Endothelial cell of umbilical vein (primary cell): ENCODE data around the gene KMT2C. TPM values are rescaled to one million over a fixed set of nuclear protein-coding genes. Genes with fewer than 3 reads are reported as not detected.

ENCODE experiments used
- BruUV-seq: library from RNA; stranded (reverse); fragments of 400-500 nt; replicated peaks from 2 replicates; lab custom pipeline; 2021; lab: Mats Ljungman, UMichigan
- CTCF ChIA-PET: fragments of 300-600, 350-600 bp; sonication (Branson Sonifier 250); formaldehyde crosslinking; loops from one replicate; lab custom pipeline; 2021; ENCODE audit warnings: antibody characterized with exemption, inconsistent platforms; lab: Charles Lee
- POLR2A ChIA-PET: fragments of 300-600, 350-600 bp; sonication (Branson Sonifier 250); formaldehyde crosslinking; loops from one replicate; lab custom pipeline; 2021; ENCODE audit warnings: antibody characterized with exemption, inconsistent platforms; lab: Charles Lee
- DNase-seq: peaks from one replicate; pipeline ENCODE4 v3.0.0-alpha.2; 2011; ENCODE audit warnings: low read depth, low spot score
- FAIRE-seq: peaks from 2 replicates; lab custom pipeline; 2011; peaks lifted over from hg19 to GRCh38; lab: Jason Lieb, UNC
- H2AFZ ChIP-seq: 2 replicates; pipeline ENCODE4 v1.6.0; 2012; ENCODE audit warnings: low read depth, low read length, control low read depth, inconsistent platforms
- H3K27ac ChIP-seq: 2 replicates; pipeline ENCODE4 v1.5.1; 2011; ENCODE audit warnings: low read depth, mild to moderate bottlenecking, control low read depth, low read length, moderate library complexity; ENCODE audit not compliant: insufficient read depth
- H3K27me3 ChIP-seq, 2 experiments: 2 replicates each; pipeline versions ENCODE4 v1.6.0 to v1.6.1; 2011; ENCODE audit warnings: low read length in 2 of 2, mixed read lengths in 1 of 2; ENCODE audit not compliant: control insufficient read depth in 2 of 2, insufficient read depth in 2 of 2
- H3K36me3 ChIP-seq, 2 experiments: 2 replicates in 1 of 2; 3 replicates in 1 of 2; pipeline ENCODE4 v1.5.1; 2011; ENCODE audit warnings: low read length in 2 of 2, mild to moderate bottlenecking in 1 of 2, moderate library complexity in 1 of 2; ENCODE audit not compliant: control insufficient read depth in 2 of 2, insufficient read depth in 2 of 2; ENCODE audit errors: extremely low read depth in 1 of 2
- H3K4me1 ChIP-seq: 3 replicates; pipeline ENCODE4 v1.5.1; 2011; ENCODE audit warnings: mild to moderate bottlenecking, low read length; ENCODE audit not compliant: control insufficient read depth, insufficient read depth; ENCODE audit errors: extremely low read depth
- H3K4me2 ChIP-seq: 2 replicates; pipeline ENCODE4 v1.6.1; 2011; ENCODE audit warnings: low read length, control low read depth, mixed read lengths; ENCODE audit not compliant: insufficient read depth
- H3K4me3 ChIP-seq, 3 experiments: fragments of 200-600 bp in 1 of 3; sonication (generic), shearing (Covaris generic) in 1 of 3; replicated peaks in 1 of 3; 2 replicates each; pipeline ENCODE4 v1.5.1; 2011 to 2016; ENCODE audit warnings: control low read depth in 3 of 3, low read length in 3 of 3, mild to moderate bottlenecking in 2 of 3, inconsistent platforms in 1 of 3, low read depth in 1 of 3, moderate library complexity in 1 of 3; ENCODE audit not compliant: insufficient read depth in 1 of 3
- H3K79me2 ChIP-seq: 2 replicates; pipeline ENCODE4 v1.6.0; 2012; ENCODE audit warnings: low read length, inconsistent platforms; ENCODE audit not compliant: control insufficient read depth, insufficient read depth
- H3K9ac ChIP-seq: replicated peaks from 2 replicates; pipeline ENCODE3; 2011; ENCODE audit warnings: low read length, control low read depth; ENCODE audit not compliant: insufficient read depth; ENCODE audit errors: extremely low read depth
- H3K9me1 ChIP-seq: replicated peaks from 3 replicates; pipeline ENCODE4 v1.6.0; 2011; ENCODE audit warnings: mild to moderate bottlenecking, low read length; ENCODE audit not compliant: control insufficient read depth, insufficient read depth; ENCODE audit errors: extremely low read depth
- H3K9me3 ChIP-seq: replicated peaks from 2 replicates; pipeline ENCODE4 v1.5.1; 2012; ENCODE audit warnings: low read length, inconsistent platforms; ENCODE audit not compliant: control insufficient read depth, insufficient read depth
- H4K20me1 ChIP-seq: replicated peaks from 2 replicates; pipeline ENCODE3; 2011; ENCODE audit warnings: mild to moderate bottlenecking, low read length; ENCODE audit not compliant: control insufficient read depth, insufficient read depth; ENCODE audit errors: extremely low read depth
- EZH2 ChIP-seq: IDR thresholded peaks from 2 replicates; pipeline ENCODE4 v1.6.1; 2012; ENCODE audit warnings: borderline replicate concordance, low read depth, mild to moderate bottlenecking, moderate library complexity, low read length, inconsistent platforms; ENCODE audit not compliant: severe bottlenecking
- FOS ChIP-seq: IDR thresholded peaks from 2 replicates; pipeline ENCODE4 v1.6.1; 2011; ENCODE audit warnings: mild to moderate bottlenecking, low read length, moderate library complexity, borderline replicate concordance; ENCODE audit not compliant: insufficient read depth
- GATA2 ChIP-seq: IDR thresholded peaks from 2 replicates; pipeline ENCODE4 v1.7.0; 2011; ENCODE audit warnings: low read depth, mild to moderate bottlenecking, moderate library complexity, mixed read lengths, low read length; ENCODE audit not compliant: insufficient read length, insufficient read depth
- JUN ChIP-seq: IDR thresholded peaks from 2 replicates; pipeline ENCODE4 v1.6.1; 2011; ENCODE audit warnings: borderline replicate concordance, low read depth; ENCODE audit not compliant: insufficient read length, insufficient read depth
- MYC ChIP-seq: IDR thresholded peaks from one replicate; pipeline ENCODE4 v1.6.1; 2011; ENCODE audit warnings: mild to moderate bottlenecking, low read depth, low read length
- POLR2A ChIP-seq: IDR thresholded peaks from 2 replicates; pipeline ENCODE4 v1.6.1; 2012; ENCODE audit warnings: low read depth, mild to moderate bottlenecking, control low read depth, low read length
- POLR2AphosphoS5 ChIP-seq: IDR thresholded peaks from 2 replicates; pipeline ENCODE4 v1.6.1; 2012; ENCODE audit warnings: low read depth, mild to moderate bottlenecking, control low read depth, low read length, moderate library complexity; ENCODE audit not compliant: insufficient read depth
- dilution Hi-C: fragments of 300-500 bp; cut with MboI; formaldehyde crosslinking; loops from one replicate; pipeline ENCODE4 v1.15.0; 2019; ENCODE audit warnings: low sequenced_read_pairs; ENCODE audit not compliant: extremely low pct_ligation_motif_present
- intact Hi-C: fragments of 100-400 bp; cut with micrococcal nuclease; formaldehyde crosslinking; loops from one replicate; pipeline ENCODE4 v1.10.0; 2022
- polyA plus RNA-seq, 4 experiments: library from polyadenylated mRNA; depleted of rRNA in 3 of 4; stranded (reverse) in 3 of 4; unstranded in 1 of 4; fragments of >200 nt; gene quantifications; 2 replicates each; pipeline versions ENCODE4 v1.2.1 to v1.2.3, GENCODE V29; 2011 to 2012; ENCODE audit warnings: missing spikeins in 1 of 4
- total RNA-seq: library from RNA; stranded (reverse); gene quantifications from 2 replicates; pipeline ENCODE4 v1.2.3, GENCODE V29; 2021
- TF ChIP-seq, protein P1 (sequence below): IDR thresholded peaks from 2 replicates; pipeline ENCODE4 v1.6.1; 2011; ENCODE audit not compliant: insufficient read depth, insufficient read length
- TF ChIP-seq, protein P2 (sequence below), 2 donors: IDR thresholded peaks; 1 replicate in 1 of 2; 2 replicates in 1 of 2; pipeline ENCODE4 v1.5.1; 2011; ENCODE audit warnings: low read length in 2 of 2, mild to moderate bottlenecking in 2 of 2, moderate library complexity in 2 of 2, control low read depth in 1 of 2, inconsistent platforms in 1 of 2, low read depth in 1 of 2; ENCODE audit not compliant: insufficient read depth in 1 of 2; ENCODE audit errors: extremely low read depth in 1 of 2

The KMT2C gene
- total and polyA plus RNA-seq, 2 donors (not counting 3 experiments of a cell fraction or from before 2014, with no cell fraction given), result 8.0 to 53.7 TPM

DNA sequence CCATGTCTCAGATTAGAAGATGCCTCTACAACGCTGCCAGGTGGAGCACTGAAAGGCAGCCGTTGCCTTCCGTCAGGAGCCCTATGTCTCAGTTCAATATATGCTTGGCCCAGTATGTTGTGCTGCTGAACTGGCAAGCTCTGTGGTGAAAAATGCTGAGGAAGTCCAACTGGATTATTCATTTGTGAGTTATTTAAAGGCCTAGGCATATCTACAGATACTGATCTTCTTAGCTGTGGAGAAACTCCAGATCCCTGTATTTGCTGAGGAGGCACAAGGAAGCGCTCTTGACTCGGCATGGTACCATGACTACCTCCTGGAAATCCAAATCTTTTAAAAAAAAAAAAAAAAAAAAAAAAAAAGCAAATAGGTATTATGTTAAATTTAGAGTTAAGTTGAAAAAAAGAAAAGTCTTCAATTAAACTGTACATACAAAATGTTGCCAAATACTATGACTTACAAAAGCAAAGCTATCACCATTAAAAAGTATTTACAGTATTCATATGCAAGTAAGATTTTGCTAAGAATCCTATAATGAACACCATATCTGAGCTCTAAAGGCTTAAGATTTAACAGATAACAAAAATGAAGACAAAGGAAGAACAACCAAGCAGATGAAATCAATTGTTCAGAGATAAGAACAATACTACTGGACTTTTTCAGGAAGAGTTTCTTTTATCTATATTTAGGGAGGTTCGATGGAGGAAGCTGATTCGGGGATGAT, 258.0 kb downstream of the KMT2C start:
- H3K27ac ChIP-seq, result no peak overlapping the region
- TF ChIP-seq POLR2A, result no peak
- TF ChIP-seq, protein P1, sequence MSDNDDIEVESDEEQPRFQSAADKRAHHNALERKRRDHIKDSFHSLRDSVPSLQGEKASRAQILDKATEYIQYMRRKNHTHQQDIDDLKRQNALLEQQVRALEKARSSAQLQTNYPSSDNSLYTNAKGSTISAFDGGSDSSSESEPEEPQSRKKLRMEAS, result no peak
- no peak for TF ChIP-seq POLR2AphosphoS5
- no peak for TF ChIP-seq MYC
- TF ChIP-seq JUN, result no peak
- no peak for TF ChIP-seq FOS
- TF ChIP-seq, protein P2, sequence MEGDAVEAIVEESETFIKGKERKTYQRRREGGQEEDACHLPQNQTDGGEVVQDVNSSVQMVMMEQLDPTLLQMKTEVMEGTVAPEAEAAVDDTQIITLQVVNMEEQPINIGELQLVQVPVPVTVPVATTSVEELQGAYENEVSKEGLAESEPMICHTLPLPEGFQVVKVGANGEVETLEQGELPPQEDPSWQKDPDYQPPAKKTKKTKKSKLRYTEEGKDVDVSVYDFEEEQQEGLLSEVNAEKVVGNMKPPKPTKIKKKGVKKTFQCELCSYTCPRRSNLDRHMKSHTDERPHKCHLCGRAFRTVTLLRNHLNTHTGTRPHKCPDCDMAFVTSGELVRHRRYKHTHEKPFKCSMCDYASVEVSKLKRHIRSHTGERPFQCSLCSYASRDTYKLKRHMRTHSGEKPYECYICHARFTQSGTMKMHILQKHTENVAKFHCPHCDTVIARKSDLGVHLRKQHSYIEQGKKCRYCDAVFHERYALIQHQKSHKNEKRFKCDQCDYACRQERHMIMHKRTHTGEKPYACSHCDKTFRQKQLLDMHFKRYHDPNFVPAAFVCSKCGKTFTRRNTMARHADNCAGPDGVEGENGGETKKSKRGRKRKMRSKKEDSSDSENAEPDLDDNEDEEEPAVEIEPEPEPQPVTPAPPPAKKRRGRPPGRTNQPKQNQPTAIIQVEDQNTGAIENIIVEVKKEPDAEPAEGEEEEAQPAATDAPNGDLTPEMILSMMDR (IDR thresholded peaks at IDR 0.05; ENCODE audit: extremely low read depth in 1 of 2, insufficient read depth in 1 of 2, low read depth in 1 of 2, low read length in 2 of 2), result no peak
- no peak for TF ChIP-seq GATA2
- TF ChIP-seq EZH2, result no peak
- H3K27me3 ChIP-seq, result no peaks in the 10 kb centered on the region
- no peak for FAIRE-seq
- no peak overlapping the region for H3K4me3 ChIP-seq
- intact Hi-C loops (no loop called here), dilution Hi-C loops (no loop called here)
- H3K9me1 ChIP-seq, result no peaks in the 10 kb centered on the region
- no peak overlapping the region for H3K4me2 ChIP-seq
- BruUV-seq, result no TSS peak
- H2AFZ ChIP-seq, result no peak overlapping the region
- no peak overlapping the region for H3K9ac ChIP-seq
- ChIA-PET CTCF (interaction anchor here (0.9 to 1.6 kb wide), 2 partner anchors 24 to 529 kb away, joined by 3 to 5 read pairs; no protein-coding TSS in a partner anchor), POLR2A (no interaction called here)
- H3K79me2 ChIP-seq, result no peaks in the 10 kb centered on the region
- H4K20me1 ChIP-seq, result no peaks in the 10 kb centered on the region
- peak; percentile 8 for DNase-seq
- H3K36me3 ChIP-seq, result peaks cover 28 to 33% of the 10 kb centered on the region in 2 experiments
- H3K4me1 ChIP-seq, result no peaks in the 10 kb centered on the region
- no peaks in the 10 kb centered on the region for H3K9me3 ChIP-seq
